ENCODE data around the gene PDE9A. TPM values are rescaled to one million over a fixed set of nuclear protein-coding genes. Genes with fewer than 3 reads are reported as not detected.

Gene PDE9A
- total RNA-seq, 3 donors from 2014 or later = 3.0 to 14.7 (median 10.5) TPM

- intact Hi-C loops (cut with DNase I; ENCODE audit: low total_unique reads) = no loop called here
- no peaks in the 10 kb centered on the region for H3K36me3 ChIP-seq
Observed at GRCh38 chr21:42766739-42767560, 113.5 kb downstream of the PDE9A start.

GRCh38 chr21:42767561-42767835 is 114.1 kb downstream of the PDE9A start:
- intact Hi-C loops (cut with DNase I; ENCODE audit: low total_unique reads) = no loop called here
- Histone ChIP-seq H3K4me3 (no peak overlapping the region), H3K36me3 (no peaks in the 10 kb centered on the region), H3K27me3 (no peaks in the 10 kb centered on the region), H3K27ac (no peak overlapping the region), H3K4me1 (no peaks in the 10 kb centered on the region), H3K9me3 (no peaks in the 10 kb centered on the region)
- no peak for DNase-seq (ENCODE audit: low spot score in 2 of 2)
- TF ChIP-seq CTCF (IDR thresholded peaks at IDR 0.05) (no peak), POLR2A (IDR thresholded peaks at IDR 0.05) (no peak), POLR2AphosphoS5 (IDR thresholded peaks at IDR 0.05) (no peak)

More at GRCh38 chr21:42766739-42767560, 113.5 kb downstream of the PDE9A start:
- H3K27me3 ChIP-seq = no peaks in the 10 kb centered on the region
- no peak for DNase-seq (ENCODE audit: low spot score in 2 of 2)
- H3K27ac ChIP-seq = no peak overlapping the region
- no peaks in the 10 kb centered on the region for H3K4me1 ChIP-seq
- TF ChIP-seq POLR2AphosphoS5 (IDR thresholded peaks at IDR 0.05) (no peak), CTCF (IDR thresholded peaks at IDR 0.05) (no peak), POLR2A (IDR thresholded peaks at IDR 0.05) (no peak)
- no peaks in the 10 kb centered on the region for H3K9me3 ChIP-seq
- no peak overlapping the region for H3K4me3 ChIP-seq

- Histone ChIP-seq H3K27me3 (no peaks in the 10 kb centered on the region), H3K36me3 (no peaks in the 10 kb centered on the region), H3K4me1 (no peaks in the 10 kb centered on the region), H3K27ac (no peak overlapping the region), H3K4me3 (no peak overlapping the region), H3K9me3 (no peaks in the 10 kb centered on the region)
- no peak for DNase-seq (ENCODE audit: low spot score in 2 of 2)
- intact Hi-C loops (cut with DNase I; ENCODE audit: low total_unique reads) = no loop called here
- TF ChIP-seq POLR2A (IDR thresholded peaks at IDR 0.05) = no peak
- TF ChIP-seq CTCF (IDR thresholded peaks at IDR 0.05) = no peak
- no peak for TF ChIP-seq POLR2AphosphoS5 (IDR thresholded peaks at IDR 0.05)
Observed at GRCh38 chr21:42768324-42769121, 115.1 kb downstream of the PDE9A start.

- Histone ChIP-seq H3K4me3 (no peak overlapping the region), H3K9me3 (no peaks in the 10 kb centered on the region), H3K27ac (no peak overlapping the region), H3K36me3 (no peaks in the 10 kb centered on the region), H3K4me1 (no peaks in the 10 kb centered on the region), H3K27me3 (no peaks in the 10 kb centered on the region)
- no peak for TF ChIP-seq CTCF (IDR thresholded peaks at IDR 0.05)
- TF ChIP-seq POLR2AphosphoS5 (IDR thresholded peaks at IDR 0.05) = no peak
- no peak for TF ChIP-seq POLR2A (IDR thresholded peaks at IDR 0.05)
- DNase-seq (ENCODE audit: low spot score in 2 of 2) = no peak
- intact Hi-C loops (cut with DNase I; ENCODE audit: low total_unique reads) = no loop called here
Observed at GRCh38 chr21:42769183-42769819, 115.9 kb downstream of the PDE9A start.

All from breast epithelium (tissue), 4 donors.